VCaP (cell line): ENCODE measurements around the gene SMAD6.
A peak's percentile ranks its signal among the peaks of the same experiment; 100 is the strongest.

ENCODE experiments used
- H3K27ac ChIP-seq: fragments of 450-650 bp; 2 replicates; pipeline ENCODE4 v1.5.1; 2017
- TF ChIP-seq, protein P1 (sequence below): fragments of 450-650 bp; conservative IDR thresholded peaks from 2 replicates; pipeline ENCODE4 v1.5.1; 2017; ENCODE audit warnings: mild to moderate bottlenecking, moderate library complexity

Gene SMAD6

DNA sequence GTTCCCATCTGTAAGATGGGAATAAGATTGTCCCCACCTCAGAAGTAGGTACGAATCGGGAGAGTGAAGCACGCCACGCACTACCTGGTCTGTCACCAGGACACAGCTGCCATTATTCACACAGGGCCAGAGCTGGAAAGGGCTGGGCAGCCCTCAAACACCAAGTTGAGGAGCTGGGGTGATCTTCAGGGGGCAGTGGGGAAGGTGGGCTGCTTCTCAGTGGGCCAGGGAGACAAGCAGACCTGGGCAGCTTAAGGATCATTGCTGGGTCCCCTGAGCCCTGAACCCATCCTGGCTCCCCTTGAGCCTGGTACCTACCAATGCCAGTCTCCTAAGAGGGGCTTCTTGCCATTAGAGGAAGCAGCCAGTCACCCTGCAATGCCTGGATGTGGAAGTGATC is 82.1 kb downstream of the SMAD6 start:
- TF ChIP-seq, protein P1, sequence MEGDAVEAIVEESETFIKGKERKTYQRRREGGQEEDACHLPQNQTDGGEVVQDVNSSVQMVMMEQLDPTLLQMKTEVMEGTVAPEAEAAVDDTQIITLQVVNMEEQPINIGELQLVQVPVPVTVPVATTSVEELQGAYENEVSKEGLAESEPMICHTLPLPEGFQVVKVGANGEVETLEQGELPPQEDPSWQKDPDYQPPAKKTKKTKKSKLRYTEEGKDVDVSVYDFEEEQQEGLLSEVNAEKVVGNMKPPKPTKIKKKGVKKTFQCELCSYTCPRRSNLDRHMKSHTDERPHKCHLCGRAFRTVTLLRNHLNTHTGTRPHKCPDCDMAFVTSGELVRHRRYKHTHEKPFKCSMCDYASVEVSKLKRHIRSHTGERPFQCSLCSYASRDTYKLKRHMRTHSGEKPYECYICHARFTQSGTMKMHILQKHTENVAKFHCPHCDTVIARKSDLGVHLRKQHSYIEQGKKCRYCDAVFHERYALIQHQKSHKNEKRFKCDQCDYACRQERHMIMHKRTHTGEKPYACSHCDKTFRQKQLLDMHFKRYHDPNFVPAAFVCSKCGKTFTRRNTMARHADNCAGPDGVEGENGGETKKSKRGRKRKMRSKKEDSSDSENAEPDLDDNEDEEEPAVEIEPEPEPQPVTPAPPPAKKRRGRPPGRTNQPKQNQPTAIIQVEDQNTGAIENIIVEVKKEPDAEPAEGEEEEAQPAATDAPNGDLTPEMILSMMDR: no peak
- no peak overlapping the region for H3K27ac ChIP-seq

DNA sequence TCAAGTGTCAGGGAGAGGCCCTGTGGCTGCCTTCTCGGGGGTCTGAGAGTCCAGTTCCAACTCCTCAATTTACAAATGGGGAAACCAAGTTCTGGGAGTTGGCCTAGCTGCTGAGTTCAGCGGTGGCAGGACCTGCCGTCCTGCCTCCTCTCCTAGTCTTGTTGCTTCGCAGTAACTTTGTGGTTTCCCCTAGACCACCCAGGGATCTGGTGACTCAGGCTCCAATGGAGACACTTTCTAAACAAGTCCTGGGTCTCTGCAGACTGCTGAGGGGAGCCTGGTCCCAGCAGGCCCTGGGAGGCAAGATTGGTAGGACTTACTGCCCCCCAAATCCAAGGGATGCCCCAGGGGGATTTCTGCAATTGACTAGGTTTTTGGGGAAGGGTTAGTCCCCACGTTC is 83.6 kb downstream of the SMAD6 start:
- TF ChIP-seq, protein P1: no peak
- no peak overlapping the region for H3K27ac ChIP-seq

- TF ChIP-seq, protein P1: no peak
- H3K27ac ChIP-seq: no peak overlapping the region
Measured at GRCh38 chr15:66786222-66786621, 84.2 kb downstream of the SMAD6 start.

GRCh38 chr15:66786708-66787488 is 84.9 kb downstream of the SMAD6 start:
- TF ChIP-seq, protein P1: no peak
- no peak overlapping the region for H3K27ac ChIP-seq

GRCh38 chr15:66787489-66787871 is 85.4 kb downstream of the SMAD6 start:
- TF ChIP-seq, protein P1: no peak
- H3K27ac ChIP-seq: no peak overlapping the region

GRCh38 chr15:66788024-66788423 is 86.0 kb downstream of the SMAD6 start:
- TF ChIP-seq, protein P1: no peak
- no peak overlapping the region for H3K27ac ChIP-seq

GRCh38 chr15:66789029-66790025 is 87.3 kb downstream of the SMAD6 start:
- TF ChIP-seq, protein P1: peak; percentile 66
- no peak overlapping the region for H3K27ac ChIP-seq
